ENCODE measurements around the gene GZMA.

DNA sequence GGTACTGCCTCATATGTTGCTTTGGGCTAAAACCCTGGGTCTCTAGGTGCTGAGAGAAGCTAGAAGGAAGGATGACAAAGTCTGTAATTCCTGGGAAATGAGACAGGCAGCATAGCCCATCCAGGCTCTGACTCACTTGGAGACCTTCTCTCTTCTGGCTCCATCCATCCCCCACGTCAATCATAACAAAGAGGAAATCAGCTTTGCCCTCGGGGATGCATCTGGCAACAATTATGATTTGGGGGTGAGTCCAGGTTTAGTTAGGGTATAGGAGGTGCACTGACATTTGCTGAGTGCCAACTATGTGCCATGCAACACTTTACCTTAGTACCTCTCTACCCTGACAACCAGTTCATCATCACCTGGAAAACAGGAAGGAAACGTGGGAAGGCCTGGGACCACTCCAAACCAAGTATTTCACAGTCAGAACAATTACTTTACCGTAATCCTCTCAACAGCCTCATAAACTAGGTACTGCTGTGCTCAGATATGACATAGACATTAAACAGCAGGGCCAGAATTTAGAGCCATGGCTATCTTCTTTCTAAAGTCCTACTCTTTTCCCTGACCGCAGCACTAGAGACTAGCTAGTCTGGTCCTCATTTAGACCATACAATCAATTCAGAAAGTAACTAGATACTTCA, 39.1 kb upstream of the GZMA start:
- TF ChIP-seq, protein P1, sequence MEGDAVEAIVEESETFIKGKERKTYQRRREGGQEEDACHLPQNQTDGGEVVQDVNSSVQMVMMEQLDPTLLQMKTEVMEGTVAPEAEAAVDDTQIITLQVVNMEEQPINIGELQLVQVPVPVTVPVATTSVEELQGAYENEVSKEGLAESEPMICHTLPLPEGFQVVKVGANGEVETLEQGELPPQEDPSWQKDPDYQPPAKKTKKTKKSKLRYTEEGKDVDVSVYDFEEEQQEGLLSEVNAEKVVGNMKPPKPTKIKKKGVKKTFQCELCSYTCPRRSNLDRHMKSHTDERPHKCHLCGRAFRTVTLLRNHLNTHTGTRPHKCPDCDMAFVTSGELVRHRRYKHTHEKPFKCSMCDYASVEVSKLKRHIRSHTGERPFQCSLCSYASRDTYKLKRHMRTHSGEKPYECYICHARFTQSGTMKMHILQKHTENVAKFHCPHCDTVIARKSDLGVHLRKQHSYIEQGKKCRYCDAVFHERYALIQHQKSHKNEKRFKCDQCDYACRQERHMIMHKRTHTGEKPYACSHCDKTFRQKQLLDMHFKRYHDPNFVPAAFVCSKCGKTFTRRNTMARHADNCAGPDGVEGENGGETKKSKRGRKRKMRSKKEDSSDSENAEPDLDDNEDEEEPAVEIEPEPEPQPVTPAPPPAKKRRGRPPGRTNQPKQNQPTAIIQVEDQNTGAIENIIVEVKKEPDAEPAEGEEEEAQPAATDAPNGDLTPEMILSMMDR (IDR thresholded peaks at IDR 0.05; ENCODE audit: low read length) = no peak
- TF ChIP-seq EZH2 (IDR thresholded peaks at IDR 0.05; ENCODE audit: borderline replicate concordance, low read length) = no peak
